SK-N-SH (cell line): Measurements from ENCODE around the gene TGM4. TPM values are rescaled to one million over a fixed set of nuclear protein-coding genes. Genes with fewer than 3 reads are reported as not detected.

Experiments used
- CTCF ChIA-PET: fragments of 300-600, 350-600 bp; formaldehyde crosslinking; extraction: SDS; loops from one replicate; lab custom pipeline; 2021; lab: Yijun Ruan, JAX
- POLR2A ChIA-PET: fragments of 350-600 bp; sonication (Branson Sonifier 250); formaldehyde crosslinking; extraction: SDS; loops from one replicate; lab custom pipeline; 2020; ENCODE audit warnings: antibody characterized with exemption, inconsistent platforms; lab: Yijun Ruan, JAX
- DNase-seq: peaks from one replicate; pipeline ENCODE4 v3.0.0; 2012
- H2AFZ ChIP-seq: fragments of 200-600 bp; sonication (generic); 2 replicates; pipeline ENCODE4 v1.8.1; 2016; ENCODE audit warnings: antibody characterized with exemption, mild to moderate bottlenecking, low read depth
- H3F3A ChIP-seq: fragments of 200-600 bp; sonication (generic); replicated peaks from 2 replicates; pipeline ENCODE3; 2016; ENCODE audit warnings: antibody characterized with exemption, mild to moderate bottlenecking; ENCODE audit not compliant: insufficient read depth
- H3K27ac ChIP-seq, 2 experiments: fragments of 200-500 bp in 1 of 2; fragments of 200-600 bp in 1 of 2; sonication (Bioruptor generic) in 1 of 2; sonication (generic), shearing (Covaris generic) in 1 of 2; 2 replicates each; pipeline versions ENCODE4 v1.5.1 to v1.6.1; 2014 to 2016; ENCODE audit warnings: low read depth in 2 of 2, inconsistent platforms in 1 of 2, low read length in 1 of 2, mild to moderate bottlenecking in 1 of 2, mixed read lengths in 1 of 2
- H3K27me3 ChIP-seq: fragments of 200-600 bp; sonication (generic), shearing (Covaris generic); 2 replicates; pipeline ENCODE4 v1.6.1; 2016; ENCODE audit warnings: mixed run types; ENCODE audit not compliant: insufficient read depth
- H3K36me3 ChIP-seq, 2 experiments: fragments of 200-500 bp in 1 of 2; fragments of 200-600 bp in 1 of 2; sonication (Bioruptor generic) in 1 of 2; sonication (generic) in 1 of 2; replicated peaks in 1 of 2; 2 replicates each; pipeline versions ENCODE3 to v1.5.1; 2014 to 2016; ENCODE audit warnings: low read length in 1 of 2, mild to moderate bottlenecking in 1 of 2; ENCODE audit not compliant: insufficient read depth in 2 of 2, control insufficient read depth in 1 of 2
- H3K4me1 ChIP-seq, 2 experiments: fragments of 200-500 bp in 1 of 2; fragments of 200-600 bp in 1 of 2; sonication (Bioruptor generic) in 1 of 2; sonication (generic), shearing (Covaris generic) in 1 of 2; 2 replicates each; pipeline versions ENCODE4 v1.5.1 to v1.6.1; 2014 to 2016; ENCODE audit warnings: low read depth in 1 of 2, low read length in 1 of 2, mixed run types in 1 of 2; ENCODE audit not compliant: insufficient read depth in 2 of 2, control insufficient read depth in 1 of 2
- H3K4me2 ChIP-seq: fragments of 200-600 bp; sonication (generic), shearing (Covaris generic); 2 replicates; pipeline ENCODE4 v1.6.1; 2017; ENCODE audit warnings: mixed run types
- H3K4me3 ChIP-seq, 2 experiments: fragments of 200-500 bp in 1 of 2; fragments of 200-600 bp in 1 of 2; sonication (Bioruptor generic) in 1 of 2; sonication (generic), shearing (Covaris generic) in 1 of 2; 2 replicates each; pipeline versions ENCODE4 v1.5.1 to v1.8.1; 2014 to 2016; ENCODE audit warnings: low read depth in 2 of 2, inconsistent platforms in 1 of 2, low read length in 1 of 2, mild to moderate bottlenecking in 1 of 2, mixed read lengths in 1 of 2, moderate library complexity in 1 of 2
- H3K79me2 ChIP-seq: fragments of 200-600 bp; sonication (generic); 2 replicates; pipeline ENCODE4 v1.8.1; 2017; ENCODE audit warnings: mild to moderate bottlenecking; ENCODE audit not compliant: insufficient read depth
- H3K9ac ChIP-seq: fragments of 200-600 bp; sonication (generic); 2 replicates; pipeline ENCODE4 v1.6.1; 2017; ENCODE audit warnings: mixed run types
- H3K9me2 ChIP-seq: fragments of 200-600 bp; sonication (generic); 2 replicates; pipeline ENCODE4 v1.6.1; 2017; ENCODE audit warnings: mixed run types
- H3K9me3 ChIP-seq: fragments of 200-600 bp; sonication (generic); 2 replicates; pipeline ENCODE4 v1.6.1; 2017; ENCODE audit warnings: mixed run types, mild to moderate bottlenecking, moderate library complexity
- H4K20me1 ChIP-seq: fragments of 200-600 bp; sonication (generic); 2 replicates; pipeline ENCODE4 v1.6.1; 2017; ENCODE audit warnings: mild to moderate bottlenecking, mixed run types; ENCODE audit not compliant: insufficient read depth
- CHD2 ChIP-seq: fragments of 150-350 bp; IDR thresholded peaks from 2 replicates; pipeline ENCODE4 v1.6.1; 2018; ENCODE audit warnings: low read length; ENCODE audit not compliant: partially characterized antibody
- ELF1 ChIP-seq: IDR thresholded peaks from 2 replicates; pipeline ENCODE4 v1.4.0; 2012
- EP300 ChIP-seq, 2 experiments: IDR thresholded peaks; 2 replicates each; pipeline versions ENCODE4 v1.4.0 to v1.6.1; 2012; ENCODE audit warnings: borderline replicate concordance in 1 of 2, low read depth in 1 of 2, low read length in 1 of 2
- EZH2phosphoT487 ChIP-seq: fragments of 200-600 bp; sonication (generic); IDR thresholded peaks from 2 replicates; pipeline ENCODE4 v1.6.1; 2017; ENCODE audit warnings: low read depth, mixed run types, mild to moderate bottlenecking, antibody characterized with exemption, moderate library complexity, borderline replicate concordance
- FOSL2 ChIP-seq: IDR thresholded peaks from 2 replicates; pipeline ENCODE4 v1.4.0; 2012; ENCODE audit warnings: low read depth, mild to moderate bottlenecking, moderate library complexity, borderline replicate concordance
- FOXM1 ChIP-seq: IDR thresholded peaks from 2 replicates; pipeline ENCODE4 v1.4.0; 2012; ENCODE audit warnings: low read depth, mild to moderate bottlenecking
- GATA2 ChIP-seq: sonication (generic); formaldehyde crosslinking; IDR thresholded peaks from 2 replicates; pipeline ENCODE4 v1.5.0; 2020; ENCODE audit warnings: mild to moderate bottlenecking, missing genetic modification reagents
- JUND ChIP-seq: IDR thresholded peaks from 2 replicates; pipeline ENCODE4 v1.4.0; 2012
- MEF2A ChIP-seq: IDR thresholded peaks from 2 replicates; pipeline ENCODE4 v1.4.0; 2012; ENCODE audit warnings: low read depth, borderline replicate concordance
- NFIC ChIP-seq: IDR thresholded peaks from 2 replicates; pipeline ENCODE4 v1.4.0; 2012; ENCODE audit warnings: borderline replicate concordance
- NRF1 ChIP-seq: IDR thresholded peaks from 2 replicates; pipeline ENCODE4 v1.6.1; 2012; ENCODE audit warnings: low read depth, mild to moderate bottlenecking, low read length
- POLR2AphosphoS5 ChIP-seq: IDR thresholded peaks from 2 replicates; pipeline ENCODE4 v1.6.1; 2012; ENCODE audit warnings: low read depth, low read length
- RCOR1 ChIP-seq: fragments of 150-350 bp; IDR thresholded peaks from 2 replicates; pipeline ENCODE4 v1.6.1; 2017; ENCODE audit warnings: antibody characterized with exemption, low read length
- RXRA ChIP-seq: IDR thresholded peaks from 2 replicates; pipeline ENCODE4 v1.4.0; 2012; ENCODE audit warnings: low read depth, mild to moderate bottlenecking, borderline replicate concordance
- SIN3A ChIP-seq: IDR thresholded peaks from 2 replicates; pipeline ENCODE4 v1.6.1; 2012; ENCODE audit warnings: low read depth, mild to moderate bottlenecking, low read length, moderate library complexity, borderline replicate concordance
- SMC3 ChIP-seq: IDR thresholded peaks from 2 replicates; pipeline ENCODE4 v1.6.1; 2012; ENCODE audit warnings: low read depth, low read length, improper control_type of control experiment
- TAF1 ChIP-seq: IDR thresholded peaks from 2 replicates; pipeline ENCODE4 v1.6.1; 2012; ENCODE audit warnings: low read depth, mild to moderate bottlenecking, low read length, moderate library complexity, borderline replicate concordance
- TCF12 ChIP-seq: IDR thresholded peaks from 2 replicates; pipeline ENCODE4 v1.4.0; 2012
- TEAD4 ChIP-seq: IDR thresholded peaks from 2 replicates; pipeline ENCODE4 v1.4.0; 2012; ENCODE audit warnings: mild to moderate bottlenecking, borderline replicate concordance; ENCODE audit not compliant: insufficient read depth
- YY1 ChIP-seq: IDR thresholded peaks from 2 replicates; pipeline ENCODE4 v1.4.0; 2012; ENCODE audit warnings: low read depth, mild to moderate bottlenecking
- WGBS: methylation state at CpG from one replicate; pipeline ENCODE4 v1.1.6; 2017; ENCODE audit warnings: low lambda C conversion rate; 5-methylcytosine and 5-hydroxymethylcytosine counted together
- polyA plus RNA-seq, 3 experiments: library from polyadenylated mRNA; depleted of rRNA; stranded (reverse); fragments of >200 nt; gene quantifications; 2 replicates each; pipeline ENCODE4 v1.2.3, GENCODE V29; 2012
- TF ChIP-seq, protein P1 (sequence below): IDR thresholded peaks from 2 replicates; pipeline ENCODE4 v1.4.0; 2012; ENCODE audit warnings: low read depth, borderline replicate concordance
- TF ChIP-seq, protein P2 (sequence below): IDR thresholded peaks from 2 replicates; pipeline ENCODE4; 2012
- TF ChIP-seq, protein P3 (sequence below): fragments of 150-350 bp; IDR thresholded peaks from 2 replicates; pipeline ENCODE4 v1.6.1; 2017; ENCODE audit warnings: antibody characterized with exemption, low read length, low read depth, borderline replicate concordance
- TF ChIP-seq, protein P4 (sequence below): fragments of 200-600 bp; sonication (generic); IDR thresholded peaks from 2 replicates; pipeline ENCODE4 v1.6.1; 2017; ENCODE audit warnings: antibody characterized with exemption, mild to moderate bottlenecking, moderate library complexity
- TF ChIP-seq, protein P5 (sequence below): IDR thresholded peaks from 2 replicates; pipeline ENCODE4 v1.6.1; 2012; ENCODE audit warnings: mild to moderate bottlenecking, low read depth, low read length, moderate library complexity
- TF ChIP-seq, protein P6 (sequence below): IDR thresholded peaks from 2 replicates; pipeline ENCODE4 v1.4.0; 2012; ENCODE audit warnings: low read depth

TGM4 gene
- polyA plus RNA-seq, 1 of the 3 experiments (the other 2 are of a cell fraction) = 0.12 TPM

DNA sequence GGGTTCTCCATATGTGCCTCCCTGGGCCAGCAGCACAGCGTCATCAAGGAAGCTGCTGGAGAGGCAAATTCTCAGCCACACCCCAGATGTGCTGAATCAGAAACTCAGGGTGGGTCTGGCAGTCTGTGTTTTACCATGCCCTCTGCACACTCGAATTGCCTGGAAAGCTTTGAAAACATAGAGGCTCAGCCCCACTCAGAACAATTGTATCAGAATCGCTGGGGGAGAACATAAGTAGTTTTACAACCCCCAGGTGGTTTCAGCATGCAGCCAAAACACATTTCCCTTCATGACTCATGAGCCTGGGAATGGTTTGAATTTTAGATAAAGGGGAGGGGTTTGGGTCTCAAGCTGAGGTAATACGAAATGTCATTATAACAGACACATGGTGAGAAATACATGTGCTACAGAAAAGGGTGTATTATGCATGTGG lies 9.6 kb downstream of the TGM4 start:
- Histone ChIP-seq H2AFZ (peak overlapping the region; percentile 86), H3K9ac (peak overlapping the region; percentile 53; the same call in 1 of the 2 replicates), H3K79me2 (no peaks in the 10 kb centered on the region), H3K9me2 (no peaks in the 10 kb centered on the region), H3K4me3 (no peak overlapping the region), H3K9me3 (no peaks in the 10 kb centered on the region), H3K4me1 (peaks cover 6 to 21% of the 10 kb centered on the region in 2 experiments; a peak in 3 of 4 replicates), H3K27me3 (no peaks in the 10 kb centered on the region), H3F3A (peaks cover 10% of the 10 kb centered on the region), H3K27ac (peak overlapping the region in 1 of 2 experiments; percentile 93; a peak in 3 of 4 replicates), H4K20me1 (no peaks in the 10 kb centered on the region), H3K4me2 (peak overlapping the region; percentile 63), H3K36me3 (no peaks in the 10 kb centered on the region)
- ChIA-PET POLR2A (no interaction called here), CTCF (interaction anchor here (1.0 kb wide), 1 partner anchor 17 kb away, joined by 3 read pairs; no protein-coding TSS in a partner anchor)
- peak; percentile 30 for DNase-seq
- 6% methylated on average over 4 of the region's 4 CpGs for WGBS
- peak; percentile 93 for TF ChIP-seq FOSL2
- peak; percentile 89 for TF ChIP-seq NFIC
- TF ChIP-seq, protein P1, sequence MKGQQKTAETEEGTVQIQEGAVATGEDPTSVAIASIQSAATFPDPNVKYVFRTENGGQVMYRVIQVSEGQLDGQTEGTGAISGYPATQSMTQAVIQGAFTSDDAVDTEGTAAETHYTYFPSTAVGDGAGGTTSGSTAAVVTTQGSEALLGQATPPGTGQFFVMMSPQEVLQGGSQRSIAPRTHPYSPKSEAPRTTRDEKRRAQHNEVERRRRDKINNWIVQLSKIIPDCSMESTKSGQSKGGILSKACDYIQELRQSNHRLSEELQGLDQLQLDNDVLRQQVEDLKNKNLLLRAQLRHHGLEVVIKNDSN = no peak
- TF ChIP-seq, protein P2, sequence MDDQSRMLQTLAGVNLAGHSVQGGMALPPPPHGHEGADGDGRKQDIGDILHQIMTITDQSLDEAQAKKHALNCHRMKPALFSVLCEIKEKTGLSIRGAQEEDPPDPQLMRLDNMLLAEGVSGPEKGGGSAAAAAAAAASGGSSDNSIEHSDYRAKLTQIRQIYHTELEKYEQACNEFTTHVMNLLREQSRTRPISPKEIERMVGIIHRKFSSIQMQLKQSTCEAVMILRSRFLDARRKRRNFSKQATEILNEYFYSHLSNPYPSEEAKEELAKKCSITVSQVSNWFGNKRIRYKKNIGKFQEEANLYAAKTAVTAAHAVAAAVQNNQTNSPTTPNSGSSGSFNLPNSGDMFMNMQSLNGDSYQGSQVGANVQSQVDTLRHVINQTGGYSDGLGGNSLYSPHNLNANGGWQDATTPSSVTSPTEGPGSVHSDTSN = peak; percentile 66
- peak; percentile 82 for TF ChIP-seq SIN3A
- no peak for TF ChIP-seq SMC3
- TF ChIP-seq FOXM1 = 0 out of 2 replicates have a peak, but pooled peaks have one; percentile 41
- TF ChIP-seq RCOR1 = no peak
- TF ChIP-seq TAF1 = no peak
- TF ChIP-seq, protein P3, sequence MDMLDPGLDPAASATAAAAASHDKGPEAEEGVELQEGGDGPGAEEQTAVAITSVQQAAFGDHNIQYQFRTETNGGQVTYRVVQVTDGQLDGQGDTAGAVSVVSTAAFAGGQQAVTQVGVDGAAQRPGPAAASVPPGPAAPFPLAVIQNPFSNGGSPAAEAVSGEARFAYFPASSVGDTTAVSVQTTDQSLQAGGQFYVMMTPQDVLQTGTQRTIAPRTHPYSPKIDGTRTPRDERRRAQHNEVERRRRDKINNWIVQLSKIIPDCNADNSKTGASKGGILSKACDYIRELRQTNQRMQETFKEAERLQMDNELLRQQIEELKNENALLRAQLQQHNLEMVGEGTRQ = no peak
- TF ChIP-seq RXRA = peak; percentile 70
- no peak for TF ChIP-seq MEF2A
- no peak for TF ChIP-seq NRF1
- peak in 1 of 2 experiments; percentile 91; a peak in 2 of 4 replicates for TF ChIP-seq EP300 (IDR thresholded peaks at IDR 0.05; ENCODE audit: borderline replicate concordance in 1 of 2, low read depth in 1 of 2, low read length in 1 of 2)
- no peak for TF ChIP-seq EZH2phosphoT487
- TF ChIP-seq, protein P4, sequence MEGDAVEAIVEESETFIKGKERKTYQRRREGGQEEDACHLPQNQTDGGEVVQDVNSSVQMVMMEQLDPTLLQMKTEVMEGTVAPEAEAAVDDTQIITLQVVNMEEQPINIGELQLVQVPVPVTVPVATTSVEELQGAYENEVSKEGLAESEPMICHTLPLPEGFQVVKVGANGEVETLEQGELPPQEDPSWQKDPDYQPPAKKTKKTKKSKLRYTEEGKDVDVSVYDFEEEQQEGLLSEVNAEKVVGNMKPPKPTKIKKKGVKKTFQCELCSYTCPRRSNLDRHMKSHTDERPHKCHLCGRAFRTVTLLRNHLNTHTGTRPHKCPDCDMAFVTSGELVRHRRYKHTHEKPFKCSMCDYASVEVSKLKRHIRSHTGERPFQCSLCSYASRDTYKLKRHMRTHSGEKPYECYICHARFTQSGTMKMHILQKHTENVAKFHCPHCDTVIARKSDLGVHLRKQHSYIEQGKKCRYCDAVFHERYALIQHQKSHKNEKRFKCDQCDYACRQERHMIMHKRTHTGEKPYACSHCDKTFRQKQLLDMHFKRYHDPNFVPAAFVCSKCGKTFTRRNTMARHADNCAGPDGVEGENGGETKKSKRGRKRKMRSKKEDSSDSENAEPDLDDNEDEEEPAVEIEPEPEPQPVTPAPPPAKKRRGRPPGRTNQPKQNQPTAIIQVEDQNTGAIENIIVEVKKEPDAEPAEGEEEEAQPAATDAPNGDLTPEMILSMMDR = no peak
- no peak for TF ChIP-seq CHD2
- peak; percentile 97 for TF ChIP-seq TCF12
- TF ChIP-seq, protein P5, sequence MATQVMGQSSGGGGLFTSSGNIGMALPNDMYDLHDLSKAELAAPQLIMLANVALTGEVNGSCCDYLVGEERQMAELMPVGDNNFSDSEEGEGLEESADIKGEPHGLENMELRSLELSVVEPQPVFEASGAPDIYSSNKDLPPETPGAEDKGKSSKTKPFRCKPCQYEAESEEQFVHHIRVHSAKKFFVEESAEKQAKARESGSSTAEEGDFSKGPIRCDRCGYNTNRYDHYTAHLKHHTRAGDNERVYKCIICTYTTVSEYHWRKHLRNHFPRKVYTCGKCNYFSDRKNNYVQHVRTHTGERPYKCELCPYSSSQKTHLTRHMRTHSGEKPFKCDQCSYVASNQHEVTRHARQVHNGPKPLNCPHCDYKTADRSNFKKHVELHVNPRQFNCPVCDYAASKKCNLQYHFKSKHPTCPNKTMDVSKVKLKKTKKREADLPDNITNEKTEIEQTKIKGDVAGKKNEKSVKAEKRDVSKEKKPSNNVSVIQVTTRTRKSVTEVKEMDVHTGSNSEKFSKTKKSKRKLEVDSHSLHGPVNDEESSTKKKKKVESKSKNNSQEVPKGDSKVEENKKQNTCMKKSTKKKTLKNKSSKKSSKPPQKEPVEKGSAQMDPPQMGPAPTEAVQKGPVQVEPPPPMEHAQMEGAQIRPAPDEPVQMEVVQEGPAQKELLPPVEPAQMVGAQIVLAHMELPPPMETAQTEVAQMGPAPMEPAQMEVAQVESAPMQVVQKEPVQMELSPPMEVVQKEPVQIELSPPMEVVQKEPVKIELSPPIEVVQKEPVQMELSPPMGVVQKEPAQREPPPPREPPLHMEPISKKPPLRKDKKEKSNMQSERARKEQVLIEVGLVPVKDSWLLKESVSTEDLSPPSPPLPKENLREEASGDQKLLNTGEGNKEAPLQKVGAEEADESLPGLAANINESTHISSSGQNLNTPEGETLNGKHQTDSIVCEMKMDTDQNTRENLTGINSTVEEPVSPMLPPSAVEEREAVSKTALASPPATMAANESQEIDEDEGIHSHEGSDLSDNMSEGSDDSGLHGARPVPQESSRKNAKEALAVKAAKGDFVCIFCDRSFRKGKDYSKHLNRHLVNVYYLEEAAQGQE = no peak
- TF ChIP-seq YY1 = no peak
- TF ChIP-seq ELF1 = no peak
- TF ChIP-seq TEAD4 = peak; percentile 91
- TF ChIP-seq, protein P6, sequence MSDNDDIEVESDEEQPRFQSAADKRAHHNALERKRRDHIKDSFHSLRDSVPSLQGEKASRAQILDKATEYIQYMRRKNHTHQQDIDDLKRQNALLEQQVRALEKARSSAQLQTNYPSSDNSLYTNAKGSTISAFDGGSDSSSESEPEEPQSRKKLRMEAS = peak; percentile 93
- TF ChIP-seq POLR2AphosphoS5 = peak; percentile 69; the same call in 1 of the 2 replicates
- no peak for TF ChIP-seq GATA2 (CRISPR knock-in tag)
- TF ChIP-seq JUND = peak; percentile 93
